Fibroblast of pulmonary artery (primary cell): ENCODE measurements around the gene TPO.

Experiments
- DNase-seq: peaks from one replicate; pipeline ENCODE4 v3.0.0-alpha.2; 2010; ENCODE audit warnings: low read depth
- H3K4me3 ChIP-seq: replicated peaks from 2 replicates; pipeline ENCODE4 v1.5.1; 2011; ENCODE audit warnings: low read depth, mild to moderate bottlenecking, control low read depth, low read length, moderate library complexity
- TF ChIP-seq, protein P1 (sequence below): IDR thresholded peaks from 2 replicates; pipeline ENCODE4 v1.5.1; 2011; ENCODE audit warnings: mild to moderate bottlenecking, control low read depth, low read length, inconsistent platforms; ENCODE audit errors: missing control alignments

TPO gene

DNA sequence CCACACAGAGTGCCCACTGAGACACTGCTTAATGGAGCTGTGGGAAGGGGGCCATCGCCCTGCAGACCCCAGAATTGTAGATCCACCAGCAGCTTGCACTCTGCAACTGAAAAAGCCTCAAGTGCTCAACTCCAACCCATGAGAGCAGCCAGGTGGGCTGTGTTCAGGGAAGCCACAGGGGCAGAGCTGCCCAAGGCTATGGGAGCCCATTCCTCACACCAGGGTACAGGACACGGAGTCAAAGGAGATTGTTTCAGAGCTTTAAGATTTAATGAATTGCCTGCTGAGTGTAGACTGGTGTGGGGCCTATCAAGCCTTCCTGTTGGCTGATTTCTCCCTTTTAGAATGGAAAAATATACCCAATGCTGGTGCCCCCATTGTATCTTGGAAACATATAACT, 17.2 kb downstream of the TPO start:
- no peak overlapping the region for H3K4me3 ChIP-seq
- TF ChIP-seq, protein P1, sequence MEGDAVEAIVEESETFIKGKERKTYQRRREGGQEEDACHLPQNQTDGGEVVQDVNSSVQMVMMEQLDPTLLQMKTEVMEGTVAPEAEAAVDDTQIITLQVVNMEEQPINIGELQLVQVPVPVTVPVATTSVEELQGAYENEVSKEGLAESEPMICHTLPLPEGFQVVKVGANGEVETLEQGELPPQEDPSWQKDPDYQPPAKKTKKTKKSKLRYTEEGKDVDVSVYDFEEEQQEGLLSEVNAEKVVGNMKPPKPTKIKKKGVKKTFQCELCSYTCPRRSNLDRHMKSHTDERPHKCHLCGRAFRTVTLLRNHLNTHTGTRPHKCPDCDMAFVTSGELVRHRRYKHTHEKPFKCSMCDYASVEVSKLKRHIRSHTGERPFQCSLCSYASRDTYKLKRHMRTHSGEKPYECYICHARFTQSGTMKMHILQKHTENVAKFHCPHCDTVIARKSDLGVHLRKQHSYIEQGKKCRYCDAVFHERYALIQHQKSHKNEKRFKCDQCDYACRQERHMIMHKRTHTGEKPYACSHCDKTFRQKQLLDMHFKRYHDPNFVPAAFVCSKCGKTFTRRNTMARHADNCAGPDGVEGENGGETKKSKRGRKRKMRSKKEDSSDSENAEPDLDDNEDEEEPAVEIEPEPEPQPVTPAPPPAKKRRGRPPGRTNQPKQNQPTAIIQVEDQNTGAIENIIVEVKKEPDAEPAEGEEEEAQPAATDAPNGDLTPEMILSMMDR, result no peak
- DNase-seq, result no peak

DNA sequence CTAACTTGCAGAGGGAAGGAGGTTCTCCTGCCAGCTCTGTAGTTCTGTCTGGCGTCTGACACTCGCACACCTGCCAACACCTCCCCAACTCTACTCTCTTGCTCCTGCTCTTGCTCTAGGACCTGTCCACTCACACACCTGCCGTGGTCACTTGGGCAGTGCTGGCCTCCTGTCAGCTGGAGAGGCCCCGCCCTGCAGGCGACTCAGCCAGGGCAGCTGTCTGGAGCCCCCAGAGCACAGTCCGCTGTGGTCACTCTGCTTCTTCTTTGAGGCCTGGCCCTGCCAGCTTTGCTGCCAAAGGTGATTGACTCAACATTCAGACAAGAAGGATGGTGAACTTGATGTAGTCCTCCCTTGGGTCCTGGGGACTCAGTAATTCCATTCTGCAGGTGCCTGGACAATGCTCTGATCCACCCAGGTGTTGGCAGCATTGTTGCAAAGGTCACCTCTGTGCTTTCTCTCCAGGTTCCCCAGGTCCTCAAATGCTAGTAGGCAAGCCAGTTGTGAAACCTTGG, 18.7 kb downstream of the TPO start:
- TF ChIP-seq, protein P1, result no peak
- DNase-seq, result no peak
- no peak overlapping the region for H3K4me3 ChIP-seq

DNA sequence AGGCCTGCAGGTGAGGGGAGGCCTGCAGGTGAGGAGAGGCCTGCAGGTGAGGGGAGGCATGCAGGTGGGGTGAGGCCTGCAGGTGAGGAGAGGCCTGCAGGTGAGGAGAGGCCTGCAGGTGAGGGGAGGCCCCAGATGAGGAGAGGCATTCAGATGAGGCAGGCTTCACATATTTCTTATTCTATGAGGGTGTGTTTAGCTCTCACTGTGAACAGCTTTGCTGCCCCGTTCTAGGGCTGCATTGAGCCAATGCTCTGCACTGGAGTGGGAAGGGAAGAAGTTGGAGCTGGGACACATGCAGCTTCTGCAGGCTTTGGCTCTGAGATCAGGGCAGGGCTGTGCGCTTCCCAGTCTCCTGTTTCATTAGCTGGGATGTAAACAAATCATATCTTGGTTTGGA, 19.5 kb downstream of the TPO start:
- DNase-seq, result no peak
- TF ChIP-seq, protein P1, result no peak
- no peak overlapping the region for H3K4me3 ChIP-seq

DNA sequence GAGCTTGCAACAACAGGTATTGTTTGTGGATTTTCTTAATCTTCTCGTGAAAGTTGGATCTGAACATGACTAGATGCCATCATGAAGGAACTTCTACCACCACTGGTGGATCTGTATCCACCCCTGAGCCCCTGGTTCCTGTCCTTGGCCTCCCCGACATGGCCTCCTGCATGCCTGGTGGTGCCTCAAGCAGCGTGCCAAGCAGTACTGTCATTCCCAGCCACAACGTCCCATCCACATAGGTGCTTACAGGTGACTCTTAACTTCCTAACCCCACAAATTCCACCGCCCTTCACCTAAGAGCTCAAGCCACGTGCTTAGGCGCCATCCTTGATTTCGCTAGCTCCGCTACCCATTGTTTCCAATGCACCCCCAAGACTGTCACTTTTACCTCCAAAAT, 23.1 kb downstream of the TPO start:
- DNase-seq, result no peak
- H3K4me3 ChIP-seq, result no peak overlapping the region
- TF ChIP-seq, protein P1, result no peak

DNA sequence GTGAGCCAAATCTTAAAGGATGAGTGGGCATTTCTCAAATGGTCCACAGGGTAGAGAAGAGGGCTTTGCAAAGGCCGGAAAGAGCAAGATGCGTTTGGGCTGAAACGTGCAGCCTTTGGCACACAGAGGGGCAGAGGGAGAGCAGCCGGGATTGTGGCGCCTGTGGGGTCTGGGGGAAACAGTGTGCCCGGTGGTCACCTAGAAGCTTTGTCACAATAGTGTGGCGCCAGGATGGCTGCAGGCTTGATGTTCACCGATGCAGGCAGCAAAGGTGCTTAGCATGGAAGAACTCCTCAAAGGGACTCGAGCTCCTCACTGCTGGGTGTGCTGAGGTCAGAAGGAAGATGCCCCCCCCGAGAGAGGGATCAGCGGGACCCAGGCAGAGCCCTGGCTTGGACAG, 23.8 kb downstream of the TPO start:
- DNase-seq, result no peak

DNA sequence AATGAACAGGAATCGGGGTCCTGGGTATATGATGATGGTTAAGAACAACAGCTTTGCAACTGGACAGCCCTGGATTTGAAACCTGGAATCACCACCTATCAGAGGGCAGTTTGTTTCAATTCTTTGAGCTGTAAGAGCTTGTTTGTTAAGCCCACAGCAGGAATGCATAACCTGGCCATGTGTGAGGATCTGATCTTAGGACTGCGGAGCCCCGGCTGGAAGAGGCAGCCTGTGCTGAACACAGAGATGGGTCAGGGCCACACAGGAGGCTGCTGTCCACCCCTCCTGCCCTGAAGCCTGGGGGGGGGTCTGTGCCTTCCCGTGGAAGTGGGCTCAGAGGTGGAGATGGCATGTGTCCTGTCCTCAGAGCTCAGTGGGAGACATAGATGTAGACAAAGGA, 24.3 kb downstream of the TPO start:
- TF ChIP-seq, protein P1, result no peak
- DNase-seq, result no peak
- H3K4me3 ChIP-seq, result no peak overlapping the region

More for the DNA sequence above, 23.8 kb downstream of the TPO start:
- TF ChIP-seq, protein P1, result no peak
- no peak overlapping the region for H3K4me3 ChIP-seq

DNA sequence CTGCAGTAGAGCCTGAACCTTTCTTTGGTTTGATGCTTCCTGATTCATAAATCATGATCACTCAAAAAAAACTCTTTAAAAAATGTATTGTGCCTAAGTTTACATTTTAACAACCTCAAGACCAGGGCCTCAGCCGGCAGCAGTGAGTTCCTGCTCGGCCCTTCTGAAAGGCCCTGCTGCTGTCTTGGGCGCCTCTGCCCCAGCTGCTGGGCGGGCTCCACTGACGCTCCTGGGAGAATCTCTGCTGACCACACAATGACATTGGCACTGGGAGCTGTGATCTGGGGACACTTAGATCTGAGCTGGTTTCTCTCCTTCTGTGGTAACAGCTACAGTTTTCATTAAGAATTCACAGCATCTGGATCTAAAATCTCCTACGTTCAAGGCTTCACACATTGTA, 25.7 kb downstream of the TPO start:
- TF ChIP-seq, protein P1, result no peak
- no peak for DNase-seq

More for the DNA sequence above, 25.7 kb downstream of the TPO start:
- H3K4me3 ChIP-seq, result no peak overlapping the region
